Astrocyte (in vitro differentiated cells and primary cell): Measurements from ENCODE around the gene CRYZ. TPM values are rescaled to one million over a fixed set of nuclear protein-coding genes. Genes with fewer than 3 reads are reported as not detected.
"Not testable (repeated sequence)": the region's sequence is repeated elsewhere in the genome, so short reads cannot be mapped to it uniquely, and the experiment has no call there.

Experiments used
- DNase-seq: peaks from one replicate; pipeline ENCODE4 v3.0.0-alpha.2; 2010; ENCODE audit warnings: low read depth
- FAIRE-seq: peaks from 2 replicates; lab custom pipeline; 2011; peaks lifted over from hg19 to GRCh38; lab: Jason Lieb, UNC
- H2AFZ ChIP-seq: 2 replicates; pipeline ENCODE4 v1.6.0; 2012; ENCODE audit warnings: low read depth, low read length, inconsistent platforms
- H3K27ac ChIP-seq: 2 replicates; pipeline ENCODE4 v1.5.1; 2011; ENCODE audit warnings: low read depth, low read length, inconsistent platforms
- H3K27me3 ChIP-seq: 2 replicates; pipeline ENCODE4 v1.6.0; 2011; ENCODE audit warnings: low read length, inconsistent platforms; ENCODE audit not compliant: insufficient read depth
- H3K36me3 ChIP-seq: 2 replicates; pipeline ENCODE4 v1.5.1; 2011; ENCODE audit warnings: low read length, inconsistent platforms; ENCODE audit not compliant: insufficient read depth
- H3K4me1 ChIP-seq: 2 replicates; pipeline ENCODE4 v1.5.1; 2011; ENCODE audit warnings: low read length, inconsistent platforms; ENCODE audit not compliant: insufficient read depth
- H3K4me2 ChIP-seq: 2 replicates; pipeline ENCODE4 v1.6.0; 2012; ENCODE audit warnings: low read length, inconsistent platforms
- H3K4me3 ChIP-seq: 2 replicates; pipeline ENCODE4 v1.5.1; 2011; ENCODE audit warnings: low read depth, mild to moderate bottlenecking, low read length, inconsistent platforms; ENCODE audit not compliant: insufficient read depth
- H3K79me2 ChIP-seq: 2 replicates; pipeline ENCODE4 v1.6.0; 2012; ENCODE audit warnings: mild to moderate bottlenecking, low read length, inconsistent platforms; ENCODE audit not compliant: insufficient read depth
- H3K9ac ChIP-seq: 2 replicates; pipeline ENCODE4 v1.6.0; 2012; ENCODE audit warnings: mild to moderate bottlenecking, low read length, inconsistent platforms
- H3K9me3 ChIP-seq: 2 replicates; pipeline ENCODE4 v1.5.1; 2012; ENCODE audit warnings: low read depth, mild to moderate bottlenecking, low read length, inconsistent platforms; ENCODE audit not compliant: insufficient read depth
- H4K20me1 ChIP-seq: 2 replicates; pipeline ENCODE4 v1.6.0; 2012; ENCODE audit warnings: low read length, inconsistent platforms; ENCODE audit not compliant: insufficient read depth
- H3K27ac Mint-ChIP-seq: one replicate; pipeline ENCODE4 v1.8.0; 2021; ENCODE audit warnings: mild to moderate bottlenecking, mixed read lengths; ENCODE audit not compliant: unreplicated experiment
- H3K27me3 Mint-ChIP-seq: one replicate; pipeline ENCODE4 v1.8.0; 2021; ENCODE audit warnings: low read depth, mixed read lengths; ENCODE audit not compliant: unreplicated experiment
- H3K36me3 Mint-ChIP-seq: one replicate; pipeline ENCODE4 v1.8.0; 2021; ENCODE audit warnings: low read depth, mixed read lengths; ENCODE audit not compliant: unreplicated experiment
- H3K4me1 Mint-ChIP-seq: one replicate; pipeline ENCODE4 v1.8.0; 2021; ENCODE audit warnings: low read depth, mixed read lengths; ENCODE audit not compliant: unreplicated experiment
- H3K4me3 Mint-ChIP-seq: one replicate; pipeline ENCODE4 v1.8.0; 2021; ENCODE audit warnings: mild to moderate bottlenecking, moderate library complexity, mixed read lengths; ENCODE audit not compliant: unreplicated experiment
- H3K9me3 Mint-ChIP-seq: one replicate; pipeline ENCODE4 v1.8.0; 2021; ENCODE audit warnings: mild to moderate bottlenecking, mixed read lengths; ENCODE audit not compliant: unreplicated experiment
- EZH2 ChIP-seq: IDR thresholded peaks from 2 replicates; pipeline ENCODE4 v1.6.1; 2012; ENCODE audit warnings: mild to moderate bottlenecking, low read length, inconsistent platforms; ENCODE audit not compliant: insufficient read depth
- total RNA-seq: library from RNA; stranded (reverse); gene quantifications from 2 replicates; pipeline ENCODE4 v1.2.1, GENCODE V29; 2021
- TF ChIP-seq, protein P1 (sequence below): IDR thresholded peaks from 2 replicates; pipeline ENCODE4 v1.5.1; 2011; ENCODE audit warnings: low read depth, mild to moderate bottlenecking, inconsistent platforms, low read length, moderate library complexity; ENCODE audit not compliant: insufficient read depth

The CRYZ gene
- total RNA-seq, 1 donor from 2014 or later: 31.0 TPM

DNA sequence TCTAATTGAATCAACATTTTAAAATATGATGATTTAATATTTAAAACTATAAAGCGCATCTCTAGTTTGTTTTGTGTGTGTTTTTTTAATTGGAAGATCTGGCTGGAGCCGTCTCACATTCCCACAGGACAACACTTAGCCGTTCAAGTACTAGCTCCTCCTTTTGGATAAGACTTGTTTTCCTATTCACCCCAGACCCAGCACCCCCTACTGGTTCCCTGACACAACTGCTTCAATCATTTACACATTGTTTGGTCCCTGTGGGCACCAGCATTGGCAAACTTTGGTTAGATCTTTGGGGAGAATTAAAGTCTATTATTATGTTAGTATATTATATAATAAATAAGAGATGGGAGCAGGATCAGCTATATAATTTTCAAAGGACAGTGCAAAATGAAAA lies 34.6 kb upstream of the CRYZ start:
- Histone ChIP-seq H3K27me3 (no peaks in the 10 kb centered on the region), H3K79me2 (no peaks in the 10 kb centered on the region), H3K4me1 (no peaks in the 10 kb centered on the region), H2AFZ (no peak overlapping the region), H3K27ac (no peak overlapping the region), H3K4me3 (no peak overlapping the region), H4K20me1 (no peaks in the 10 kb centered on the region), H3K4me2 (no peak overlapping the region), H3K9ac (no peak overlapping the region), H3K36me3 (peaks cover 4% of the 10 kb centered on the region), H3K9me3 (no peaks in the 10 kb centered on the region)
- Mint-ChIP-seq H3K27me3 (no peaks in the 10 kb centered on the region), H3K27ac (no peak overlapping the region), H3K4me1 (no peaks in the 10 kb centered on the region), H3K36me3 (no peaks in the 10 kb centered on the region), H3K9me3 (no peaks in the 10 kb centered on the region), H3K4me3 (no peak overlapping the region)
- TF ChIP-seq, protein P1, sequence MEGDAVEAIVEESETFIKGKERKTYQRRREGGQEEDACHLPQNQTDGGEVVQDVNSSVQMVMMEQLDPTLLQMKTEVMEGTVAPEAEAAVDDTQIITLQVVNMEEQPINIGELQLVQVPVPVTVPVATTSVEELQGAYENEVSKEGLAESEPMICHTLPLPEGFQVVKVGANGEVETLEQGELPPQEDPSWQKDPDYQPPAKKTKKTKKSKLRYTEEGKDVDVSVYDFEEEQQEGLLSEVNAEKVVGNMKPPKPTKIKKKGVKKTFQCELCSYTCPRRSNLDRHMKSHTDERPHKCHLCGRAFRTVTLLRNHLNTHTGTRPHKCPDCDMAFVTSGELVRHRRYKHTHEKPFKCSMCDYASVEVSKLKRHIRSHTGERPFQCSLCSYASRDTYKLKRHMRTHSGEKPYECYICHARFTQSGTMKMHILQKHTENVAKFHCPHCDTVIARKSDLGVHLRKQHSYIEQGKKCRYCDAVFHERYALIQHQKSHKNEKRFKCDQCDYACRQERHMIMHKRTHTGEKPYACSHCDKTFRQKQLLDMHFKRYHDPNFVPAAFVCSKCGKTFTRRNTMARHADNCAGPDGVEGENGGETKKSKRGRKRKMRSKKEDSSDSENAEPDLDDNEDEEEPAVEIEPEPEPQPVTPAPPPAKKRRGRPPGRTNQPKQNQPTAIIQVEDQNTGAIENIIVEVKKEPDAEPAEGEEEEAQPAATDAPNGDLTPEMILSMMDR: peak; percentile 26
- TF ChIP-seq EZH2: no peak
- no peak for FAIRE-seq
- no peak for DNase-seq

GRCh38 chr1:74766579-74766978 lies 33.7 kb upstream of the CRYZ start:
- no peaks in the 10 kb centered on the region for H4K20me1 ChIP-seq
- no peak overlapping the region for H3K27ac ChIP-seq
- H3K9ac ChIP-seq: no peak overlapping the region
- H3K27me3 ChIP-seq: no peaks in the 10 kb centered on the region
- H3K4me1 Mint-ChIP-seq: no peaks in the 10 kb centered on the region
- H3K36me3 Mint-ChIP-seq: no peaks in the 10 kb centered on the region
- H3K9me3 Mint-ChIP-seq: no peaks in the 10 kb centered on the region
- FAIRE-seq: no peak
- H3K27me3 Mint-ChIP-seq: no peaks in the 10 kb centered on the region
- H3K4me3 ChIP-seq: no peak overlapping the region
- H2AFZ ChIP-seq: no peak overlapping the region
- DNase-seq: no peak
- no peak for TF ChIP-seq EZH2
- H3K27ac Mint-ChIP-seq: no peak overlapping the region
- peaks cover 7% of the 10 kb centered on the region for H3K36me3 ChIP-seq
- H3K9me3 ChIP-seq: no peaks in the 10 kb centered on the region
- H3K79me2 ChIP-seq: no peaks in the 10 kb centered on the region
- no peak overlapping the region for H3K4me3 Mint-ChIP-seq
- H3K4me2 ChIP-seq: no peak overlapping the region
- H3K4me1 ChIP-seq: no peaks in the 10 kb centered on the region

DNA sequence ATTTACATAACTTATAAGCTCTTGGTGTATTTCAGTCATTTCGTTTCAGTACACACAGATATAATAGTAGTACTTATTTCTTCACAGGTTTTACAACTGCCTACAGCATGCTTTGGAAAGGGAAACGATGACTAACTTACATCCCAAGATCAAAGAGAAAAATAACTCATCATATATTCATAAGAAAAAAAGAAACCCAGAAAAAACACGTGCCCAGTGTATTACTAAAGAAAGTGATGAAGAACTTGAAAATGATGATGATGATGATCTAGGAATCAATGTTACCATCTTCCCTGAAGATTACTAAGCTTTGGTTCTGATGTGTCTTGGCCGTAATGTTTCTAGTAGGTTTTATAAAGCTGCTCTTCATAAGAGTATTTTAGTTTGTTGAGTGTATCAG lies 31.0 kb upstream of the CRYZ start:
- no peak for TF ChIP-seq EZH2
- TF ChIP-seq, protein P1: no peak
- DNase-seq: no peak
- Histone ChIP-seq H3K79me2 (no peaks in the 10 kb centered on the region), H3K4me1 (no peaks in the 10 kb centered on the region), H3K27ac (no peak overlapping the region), H2AFZ (no peak overlapping the region), H3K36me3 (peaks cover 17% of the 10 kb centered on the region), H3K4me2 (no peak overlapping the region), H3K9ac (no peak overlapping the region), H3K4me3 (no peak overlapping the region), H3K9me3 (no peaks in the 10 kb centered on the region), H3K27me3 (no peaks in the 10 kb centered on the region), H4K20me1 (no peaks in the 10 kb centered on the region)
- H3K27me3 Mint-ChIP-seq: no peaks in the 10 kb centered on the region
- no peaks in the 10 kb centered on the region for H3K9me3 Mint-ChIP-seq
- no peak overlapping the region for H3K27ac Mint-ChIP-seq
- no peaks in the 10 kb centered on the region for H3K4me1 Mint-ChIP-seq
- no peak overlapping the region for H3K4me3 Mint-ChIP-seq
- FAIRE-seq: peak; percentile 9
- no peaks in the 10 kb centered on the region for H3K36me3 Mint-ChIP-seq

- not testable (repeated sequence) for H3K4me1 ChIP-seq, H3K27me3 ChIP-seq, H3K79me2 ChIP-seq, H4K20me1 ChIP-seq, H3K27me3 Mint-ChIP-seq, H3K9me3 Mint-ChIP-seq, H3K27ac ChIP-seq, H3K4me1 Mint-ChIP-seq, H3K9ac ChIP-seq, FAIRE-seq, H3K4me3 ChIP-seq, H3K27ac Mint-ChIP-seq, DNase-seq, H3K9me3 ChIP-seq, H3K4me3 Mint-ChIP-seq, H2AFZ ChIP-seq, H3K4me2 ChIP-seq
- peaks cover 42% of the 10 kb centered on the region for H3K36me3 ChIP-seq
- H3K36me3 Mint-ChIP-seq: peaks cover 26% of the 10 kb centered on the region
Measured at GRCh38 chr1:74756650-74757049, 23.8 kb upstream of the CRYZ start.
